GM03348 (cell line): Measurements from ENCODE around the gene LEFTY1.

Experiments
- DNase-seq: peaks from one replicate; pipeline ENCODE4 v3.0.0; 2012; ENCODE audit warnings: low spot score

The LEFTY1 gene

DNA sequence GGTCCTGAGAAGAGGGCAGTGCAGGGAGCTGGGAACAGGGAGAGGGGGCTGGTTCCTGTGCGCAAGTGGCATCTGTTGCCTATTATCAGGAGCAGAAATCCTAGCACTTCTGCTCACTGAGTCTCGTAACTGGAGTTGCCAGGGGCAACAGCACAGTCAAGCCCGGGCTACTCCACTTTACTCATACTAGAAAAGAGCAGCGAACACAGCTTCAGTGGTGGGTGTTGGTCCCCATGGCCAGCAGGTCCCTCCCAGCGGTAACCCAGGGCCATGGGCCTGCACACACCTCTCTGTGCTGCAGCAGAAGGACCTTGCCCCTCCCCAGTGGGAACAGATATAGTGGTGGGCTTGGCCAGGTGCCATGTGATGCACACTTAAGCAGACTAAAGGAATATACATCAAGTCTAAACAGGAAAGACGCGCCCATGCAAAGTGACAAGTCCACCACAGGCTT, 26.6 kb upstream of the LEFTY1 start:
- no peak for DNase-seq

DNA sequence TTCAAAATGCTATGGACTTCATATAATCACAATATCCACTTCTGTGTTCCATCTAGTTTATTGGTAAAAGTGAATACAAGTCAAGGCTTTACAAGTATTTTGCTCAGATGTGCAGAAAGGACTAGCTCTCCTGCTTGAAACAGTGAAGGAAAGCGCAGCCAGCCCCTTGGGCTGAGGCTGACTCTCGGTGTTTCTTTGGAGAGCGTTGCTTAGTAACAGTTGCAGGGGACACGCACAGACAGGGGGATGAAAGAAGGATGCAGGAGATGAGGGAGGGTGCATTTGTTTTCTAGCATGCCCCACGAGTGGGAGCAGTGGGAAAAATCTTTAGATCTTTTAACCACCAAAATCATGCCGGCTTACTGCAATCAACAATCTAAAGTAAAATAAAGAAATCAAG, 26.0 kb upstream of the LEFTY1 start:
- no peak for DNase-seq

DNA sequence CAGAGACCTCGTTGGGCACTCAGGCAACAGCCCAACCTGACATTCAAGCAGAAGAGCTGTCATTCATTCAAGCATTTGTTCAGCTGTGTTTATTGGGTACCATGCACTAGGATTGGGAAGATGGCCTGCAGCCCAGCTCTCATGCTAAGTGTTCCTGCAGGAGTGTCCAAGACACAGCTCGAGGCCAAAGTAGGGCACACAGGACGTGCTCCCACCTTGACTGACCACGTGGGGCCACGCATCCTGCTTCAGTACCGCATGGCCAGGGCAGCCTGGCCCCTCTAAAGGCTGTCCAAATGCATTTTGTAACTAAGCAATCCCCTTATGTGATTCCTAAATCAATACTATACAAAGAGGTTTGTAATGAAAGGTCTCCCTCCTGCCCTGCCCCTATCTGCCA, 25.4 kb upstream of the LEFTY1 start:
- no peak for DNase-seq

DNA sequence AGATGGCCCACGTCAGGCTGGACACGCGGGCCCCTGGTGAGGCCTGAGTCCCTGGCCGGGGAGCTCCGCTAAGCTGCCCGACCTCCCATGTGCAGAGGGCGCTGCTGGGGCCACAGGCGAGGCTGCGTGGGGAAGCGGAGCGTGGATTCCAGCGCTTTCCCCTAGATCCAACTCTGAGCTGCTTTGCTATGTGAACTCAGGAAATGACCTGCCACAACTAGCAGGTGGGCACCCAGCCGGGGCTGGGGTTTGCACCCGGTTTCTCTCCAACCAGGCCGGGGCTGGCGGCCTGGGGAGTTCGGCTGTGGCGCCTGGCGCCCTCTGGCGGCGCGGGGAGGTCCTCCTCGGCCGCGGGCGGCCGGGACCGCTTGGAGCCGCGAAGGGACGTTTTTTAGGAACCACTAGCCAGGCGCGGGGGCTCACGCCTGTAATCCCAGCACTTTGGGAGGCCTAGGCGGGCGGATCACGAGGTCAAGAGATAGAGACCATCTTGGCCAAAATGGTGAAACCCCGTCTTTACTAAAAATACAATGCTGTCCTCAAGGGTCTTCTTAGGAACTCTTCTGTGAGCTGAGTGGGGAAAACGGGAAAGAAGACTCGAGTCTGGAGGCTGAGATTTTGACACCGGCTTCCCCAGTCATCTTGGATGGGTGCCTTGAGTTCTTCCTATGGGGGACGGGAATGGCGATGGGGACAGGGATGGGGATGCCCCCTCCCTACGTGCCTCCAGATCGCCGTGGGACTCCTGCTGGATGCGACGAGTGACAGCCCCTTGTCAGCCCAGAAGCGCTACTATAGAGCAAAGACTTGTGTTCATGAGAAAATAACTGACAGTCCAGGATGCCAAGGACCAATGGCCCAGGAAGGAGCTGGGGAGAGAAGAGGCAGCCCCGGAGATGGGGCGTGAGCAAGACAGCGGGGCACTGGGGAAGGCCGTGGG, 22.5 kb upstream of the LEFTY1 start:
- DNase-seq, result peak; percentile 90

DNA sequence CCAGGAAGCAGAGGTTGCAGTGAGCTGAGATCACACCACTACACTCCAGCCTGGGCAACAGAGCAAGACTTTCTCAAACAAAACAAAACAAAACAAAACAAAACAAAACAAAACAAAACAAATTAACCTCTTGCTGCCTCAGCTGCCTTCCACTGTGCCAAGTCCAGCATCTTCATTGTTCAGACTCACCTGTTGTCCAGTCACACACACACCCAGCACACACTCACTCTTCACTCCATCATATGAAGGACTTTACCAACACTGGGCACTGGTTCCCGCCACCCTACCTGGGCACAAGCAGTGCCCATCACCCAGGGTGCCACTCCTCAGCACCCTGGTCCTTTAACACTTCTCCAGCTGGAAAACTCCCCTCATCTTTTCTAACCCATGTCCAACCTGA, 20.5 kb upstream of the LEFTY1 start:
- no peak for DNase-seq

DNA sequence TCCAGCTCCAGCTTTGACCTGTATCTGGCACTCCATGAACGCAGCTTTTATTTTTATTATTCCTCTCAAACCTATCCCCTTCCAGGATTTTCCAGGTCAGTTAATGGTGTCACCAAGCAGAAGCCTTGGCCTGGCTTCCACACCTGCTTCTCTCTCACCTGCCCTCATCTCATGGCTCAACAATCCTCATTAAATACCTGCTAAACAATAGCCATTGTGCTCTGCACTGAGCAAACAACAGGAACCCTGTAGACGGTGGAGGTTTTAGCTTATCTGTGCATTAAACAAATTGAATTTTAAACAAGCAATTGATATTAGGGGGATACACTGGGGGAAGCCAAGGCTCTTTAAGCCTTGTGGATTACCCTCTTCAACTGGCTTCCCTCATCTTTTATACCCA, 19.8 kb upstream of the LEFTY1 start:
- no peak for DNase-seq

DNA sequence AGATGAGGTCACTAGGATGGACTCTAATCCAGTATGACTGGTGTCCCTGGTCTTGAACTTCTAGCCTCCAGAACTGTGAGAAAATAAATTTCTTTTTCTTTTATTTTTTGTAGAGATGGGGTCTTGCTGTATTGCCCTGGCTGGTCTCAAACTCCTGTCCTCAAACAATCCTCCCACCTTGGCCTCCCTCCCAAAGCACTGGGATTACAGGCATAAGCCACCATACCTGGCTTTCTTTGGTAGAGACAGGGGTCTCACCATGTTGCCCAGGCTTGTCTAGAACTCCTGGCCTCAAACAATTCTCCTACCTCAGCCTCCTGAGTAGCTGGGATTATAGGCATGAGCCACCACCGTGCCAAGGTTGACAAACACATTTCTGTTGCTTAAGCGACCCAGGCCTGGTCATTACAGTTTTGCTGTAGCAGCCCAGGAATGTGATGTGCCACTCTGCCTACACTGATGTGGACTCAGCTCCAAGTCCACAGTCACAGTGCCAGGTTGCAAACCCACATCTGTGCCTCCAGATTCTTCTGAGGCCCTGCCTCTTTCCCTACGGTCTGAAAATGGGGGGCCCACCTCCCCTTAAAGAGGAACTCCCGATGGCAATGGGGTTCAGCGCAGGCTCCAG, 19.2 kb upstream of the LEFTY1 start:
- no peak for DNase-seq

DNA sequence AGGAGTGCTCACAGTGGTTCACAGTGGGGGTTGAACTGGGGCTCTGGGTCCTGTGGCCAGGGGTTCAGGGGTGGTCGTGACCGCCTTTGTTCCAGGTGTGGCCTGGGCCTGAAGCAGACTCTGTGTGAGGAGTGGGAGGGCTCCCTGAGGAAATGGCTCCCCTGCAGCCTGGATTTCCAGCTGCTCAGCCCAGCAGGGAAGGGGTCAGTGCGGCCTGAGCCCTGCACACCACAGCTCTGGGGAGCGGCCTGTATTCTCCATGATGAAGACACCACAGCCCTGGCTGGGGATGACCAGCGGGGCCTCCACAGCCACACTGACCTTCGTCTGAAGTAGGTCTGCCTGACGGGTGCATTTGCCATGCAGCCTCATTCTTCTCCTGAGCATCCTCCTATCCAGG, 18.4 kb upstream of the LEFTY1 start:
- no peak for DNase-seq

DNA sequence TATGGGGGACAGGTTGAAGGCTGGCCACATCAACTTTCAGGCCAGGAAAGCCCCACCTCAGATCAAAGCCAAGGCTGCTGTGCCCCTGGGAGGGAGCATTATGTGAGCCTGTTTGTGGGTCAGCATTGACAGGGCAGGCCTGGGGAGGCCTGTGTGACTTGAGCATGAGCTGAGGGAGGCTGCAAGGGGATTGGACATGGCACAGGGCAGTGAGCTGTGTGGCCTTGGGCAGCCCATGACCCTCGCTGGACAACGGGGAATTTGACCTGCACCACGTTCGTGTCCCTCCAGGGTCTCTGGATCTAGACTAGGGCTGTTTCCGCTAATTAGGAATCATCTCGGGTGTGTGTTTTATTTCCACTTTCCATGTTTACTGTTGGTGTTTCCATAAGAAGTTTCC, 17.5 kb upstream of the LEFTY1 start:
- no peak for DNase-seq

DNA sequence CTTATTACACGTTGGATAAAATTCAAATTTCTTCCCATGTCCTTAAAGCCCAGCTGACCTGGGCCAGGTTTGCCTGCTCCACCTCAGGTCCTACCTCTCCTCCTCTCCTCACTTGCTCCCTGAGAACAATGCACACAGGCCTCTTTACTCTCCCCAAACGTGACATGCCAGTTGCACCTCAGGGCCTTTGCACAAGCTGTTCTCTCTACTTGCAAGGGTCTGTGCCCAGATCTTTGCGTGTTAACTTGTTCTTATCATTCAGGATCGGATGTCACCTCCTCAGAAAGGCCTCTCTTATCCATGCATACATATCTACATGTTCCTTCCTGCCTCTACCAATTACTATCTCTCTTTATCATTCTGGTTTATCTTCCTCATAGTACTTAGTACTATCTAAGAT, 14.7 kb upstream of the LEFTY1 start:
- no peak for DNase-seq

DNA sequence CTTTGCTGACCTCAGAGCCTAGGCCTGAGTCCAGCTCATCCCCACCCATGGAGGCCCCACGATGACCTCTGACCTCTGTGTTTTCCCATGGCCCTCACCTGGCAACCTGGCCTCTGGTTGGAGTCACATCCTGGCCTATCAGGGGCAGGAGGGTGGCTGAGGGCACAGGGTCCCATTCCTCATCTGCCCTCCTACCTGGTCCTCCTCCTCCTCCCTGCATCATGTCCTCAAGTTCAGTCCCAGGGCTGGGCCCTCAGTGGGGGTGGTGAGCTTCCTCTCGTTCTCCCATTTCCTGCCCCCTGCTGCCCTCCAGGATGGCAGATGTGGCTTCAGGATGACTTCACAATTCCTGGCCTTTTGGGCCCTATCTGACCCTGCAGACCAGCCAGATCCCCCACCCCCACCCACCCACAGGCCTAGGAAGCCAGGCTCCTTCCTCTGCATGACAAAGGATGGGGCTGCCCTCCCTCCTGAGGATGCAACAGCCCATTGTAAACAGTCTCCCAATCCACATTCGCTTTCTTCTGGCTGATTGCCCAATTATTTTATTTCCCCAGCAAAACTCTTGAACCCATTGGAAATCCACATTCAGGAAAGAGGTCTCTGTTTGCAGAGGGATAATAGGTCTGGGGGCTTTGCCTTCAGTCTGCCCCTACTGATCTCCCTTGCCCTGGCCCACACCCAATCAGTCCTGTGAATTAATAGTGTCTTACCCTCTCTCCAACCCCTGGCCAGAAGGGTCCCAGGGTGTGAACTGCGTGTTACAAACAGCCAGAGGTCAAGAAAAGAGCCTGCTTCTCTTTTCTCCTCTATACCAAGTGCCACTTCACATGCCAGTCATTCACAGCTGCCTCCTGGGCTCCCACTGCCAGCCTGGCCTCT, 10.3 kb upstream of the LEFTY1 start:
- no peak for DNase-seq

DNA sequence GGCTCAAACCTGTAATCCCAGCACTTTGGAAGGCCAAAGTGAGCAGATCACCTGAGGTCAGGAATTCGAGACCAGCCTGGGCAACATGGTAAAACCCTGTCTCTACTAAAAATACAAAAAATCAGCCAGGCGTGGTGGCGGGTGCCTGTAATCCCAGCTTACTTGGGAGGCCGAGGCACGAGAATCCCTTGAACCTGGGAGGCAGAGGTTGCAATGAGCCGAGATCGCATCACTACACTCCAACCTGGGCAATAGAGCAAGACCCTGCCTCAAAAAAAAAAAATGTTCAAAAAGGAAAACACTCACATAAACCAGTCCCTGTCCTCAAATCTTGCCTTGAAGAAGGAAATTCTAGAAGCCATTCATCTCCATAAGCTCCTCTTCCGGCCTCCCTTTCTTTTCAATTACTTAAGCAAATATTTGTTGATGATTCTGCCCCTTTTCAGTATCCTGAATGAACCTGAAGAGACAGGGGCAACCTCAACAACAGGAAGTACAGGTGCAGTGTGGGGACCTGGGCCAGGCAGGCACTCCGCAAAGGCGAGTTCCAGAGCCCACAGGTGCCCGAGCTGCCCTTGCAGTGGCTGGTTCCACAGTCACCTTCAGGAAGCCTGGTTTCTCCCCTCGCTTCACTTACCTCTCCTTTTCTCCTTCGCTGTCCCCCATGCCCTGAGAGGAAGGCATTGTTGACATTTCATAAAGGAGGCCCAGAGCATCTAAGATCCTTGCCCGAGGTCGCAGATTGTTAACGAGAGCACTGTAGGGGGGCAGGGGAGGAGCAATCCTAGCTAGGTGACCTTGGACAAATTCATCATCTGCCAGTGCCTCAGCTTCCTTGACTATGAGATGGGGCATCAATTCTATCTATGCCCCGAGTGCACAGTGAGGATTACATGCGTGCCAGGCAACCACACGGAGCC, 8.9 kb upstream of the LEFTY1 start:
- DNase-seq, result no peak

DNA sequence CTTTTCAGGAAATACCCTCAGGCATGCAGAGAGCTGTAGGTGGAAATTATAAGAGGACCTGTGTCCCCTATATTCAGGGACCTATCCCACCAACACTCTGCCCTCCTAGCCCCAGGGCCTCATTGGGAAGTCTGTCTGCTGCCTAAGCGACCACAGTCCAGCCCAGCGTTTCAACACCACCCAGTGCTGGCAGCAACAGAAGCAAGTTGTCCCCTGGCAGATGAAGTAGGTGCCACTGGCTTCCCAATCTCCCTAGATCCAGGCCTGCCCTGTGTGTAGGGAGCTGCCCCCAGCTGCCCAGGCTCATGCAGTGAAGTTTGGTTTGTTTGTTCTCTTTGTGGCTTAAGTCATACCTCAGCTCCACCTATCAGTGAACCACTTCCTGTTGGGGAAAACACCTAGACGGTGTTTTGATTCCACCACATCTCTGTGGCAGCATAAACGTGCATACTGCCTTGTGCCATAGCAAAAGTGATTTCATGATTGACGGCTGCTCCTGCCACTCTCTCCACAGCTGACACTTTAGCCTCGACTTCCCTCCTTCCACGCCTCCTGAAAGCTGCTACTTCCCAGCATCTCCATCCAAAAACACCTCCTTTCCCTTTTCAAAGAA, 8.1 kb upstream of the LEFTY1 start:
- DNase-seq, result no peak

DNA sequence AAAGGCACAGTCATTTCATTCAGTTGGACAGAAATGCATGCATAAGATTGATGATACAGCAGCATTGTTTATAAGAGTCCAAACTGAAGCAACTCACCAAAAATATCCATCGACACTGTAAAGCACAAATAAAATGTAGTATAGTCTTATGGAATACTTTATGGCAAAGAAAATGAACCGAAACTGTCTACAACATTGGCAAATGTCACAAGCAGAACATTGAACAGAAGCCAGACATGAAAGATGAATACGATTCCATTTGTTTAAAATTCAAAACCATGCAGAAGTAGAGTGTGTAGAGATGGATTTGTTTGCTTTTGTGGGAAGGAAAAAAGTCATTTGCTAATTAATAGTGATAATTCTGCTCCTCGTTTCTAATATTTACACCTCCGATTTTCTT, 7.5 kb upstream of the LEFTY1 start:
- DNase-seq, result no peak

DNA sequence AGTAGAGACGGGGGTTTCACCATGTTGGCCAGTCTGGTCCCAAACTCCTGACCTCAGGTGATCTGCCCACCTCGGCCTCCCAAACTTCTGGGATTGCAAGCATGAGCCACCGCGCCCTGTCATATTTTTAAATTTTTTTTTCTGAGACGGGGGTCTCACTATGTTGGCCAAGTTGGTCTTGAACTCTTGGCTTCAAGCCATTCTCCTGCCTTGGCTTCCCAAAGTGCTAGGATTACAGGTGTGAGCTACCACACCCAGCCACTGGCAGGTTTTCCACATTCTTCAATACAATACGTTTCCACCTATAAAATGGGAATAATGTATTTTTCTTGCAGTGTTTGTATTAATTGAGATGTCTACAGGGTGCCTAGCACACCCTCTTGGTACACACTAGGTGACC, 3.4 kb upstream of the LEFTY1 start:
- DNase-seq, result no peak

DNA sequence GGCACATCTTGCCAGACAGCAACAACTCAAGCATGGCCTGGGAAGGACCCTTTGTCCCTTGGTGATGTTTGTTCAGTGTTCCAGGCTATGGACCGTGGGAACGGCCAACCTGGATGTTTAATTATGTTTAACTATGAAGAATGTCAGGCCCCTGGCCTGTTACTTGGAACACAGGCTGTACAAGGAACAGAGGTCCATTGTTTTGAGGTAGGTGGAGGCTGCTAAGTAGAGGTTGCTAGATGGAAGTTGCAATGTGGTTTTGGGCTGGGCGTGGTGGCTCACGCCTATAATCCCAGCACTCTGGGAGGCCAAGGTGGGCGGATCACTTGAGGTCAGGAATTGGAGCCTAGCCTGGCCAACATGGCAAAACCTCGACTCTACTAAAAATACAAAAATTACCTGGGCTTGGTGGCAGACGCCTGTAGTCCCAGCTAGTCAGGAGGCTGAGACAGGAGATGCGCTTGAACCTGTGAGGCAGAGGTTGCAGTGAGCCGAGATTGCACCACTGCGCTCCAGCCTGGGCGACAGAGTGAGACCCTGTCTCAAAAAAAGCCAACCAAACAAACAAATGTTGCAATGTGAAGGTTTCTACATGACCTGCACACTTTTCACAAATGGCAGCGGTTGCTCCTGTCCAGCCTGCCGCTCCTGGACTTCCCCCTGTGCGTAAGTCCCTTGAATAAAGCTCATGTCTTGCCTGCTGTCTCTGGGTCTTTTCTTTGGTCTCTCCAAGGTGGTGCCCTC, 2.5 kb upstream of the LEFTY1 start:
- DNase-seq, result no peak

DNA sequence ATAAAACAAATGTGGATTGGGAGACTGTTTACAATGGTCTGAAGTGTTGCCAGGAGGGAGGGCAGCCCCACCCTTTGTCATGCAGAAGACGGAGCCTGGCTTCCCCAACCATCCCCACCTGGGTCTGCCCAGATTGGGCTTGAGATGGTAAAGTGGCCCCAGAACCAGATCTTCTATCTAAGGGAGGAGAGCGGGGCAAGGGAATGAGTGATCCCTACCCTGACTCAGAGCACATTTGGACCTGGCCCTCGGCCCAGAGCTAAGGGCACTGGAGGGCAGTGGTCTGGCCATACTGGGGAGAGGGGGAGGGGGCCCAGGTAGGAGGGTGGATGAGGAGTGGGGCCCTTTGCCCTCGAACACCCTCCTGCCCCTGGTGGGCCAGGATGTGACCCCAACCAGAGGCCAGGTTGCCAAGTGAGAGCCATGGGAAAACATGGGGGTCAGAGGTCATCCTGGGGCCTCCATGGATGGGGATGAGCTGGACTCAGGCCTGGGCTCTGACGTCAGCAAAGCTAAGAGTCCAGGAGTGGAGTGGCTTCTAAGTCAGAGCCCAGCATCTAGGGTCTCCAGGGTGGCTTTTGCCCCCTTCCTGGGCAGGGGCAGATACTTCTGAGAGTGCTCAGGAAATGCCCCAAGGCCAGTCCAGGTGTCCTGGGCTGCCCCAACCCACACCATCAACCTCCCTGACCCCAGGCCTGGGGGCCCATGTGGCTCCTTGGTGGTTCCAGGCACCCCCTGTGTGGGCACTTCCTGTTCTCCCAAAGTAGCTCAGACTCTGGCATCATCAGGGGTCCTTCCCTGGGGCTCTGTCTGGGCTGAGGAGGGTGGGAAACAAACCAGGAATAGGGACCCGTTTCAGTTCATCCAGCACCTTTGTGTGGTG, 1.6 kb upstream of the LEFTY1 start:
- no peak for DNase-seq

DNA sequence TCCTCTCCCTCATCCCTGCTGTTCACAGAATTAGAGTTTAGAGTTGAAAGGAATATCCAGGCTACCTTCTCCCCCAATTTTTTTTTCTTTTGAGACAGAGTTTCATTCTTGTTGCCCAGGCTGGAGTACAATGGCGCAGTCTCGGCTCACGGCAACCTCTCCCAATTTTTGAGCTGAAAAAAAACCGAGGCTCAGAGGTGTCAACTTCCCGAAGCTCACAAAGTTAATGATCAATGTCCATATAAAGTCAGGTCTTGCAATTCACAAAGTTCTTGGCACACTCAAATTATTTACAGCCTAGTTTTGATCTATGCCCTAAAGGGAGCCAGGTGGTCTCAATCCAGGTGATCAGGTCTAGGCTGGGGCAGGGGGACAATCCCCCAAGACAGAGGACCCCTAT, 797 bp upstream of the LEFTY1 start:
- DNase-seq, result no peak

DNA sequence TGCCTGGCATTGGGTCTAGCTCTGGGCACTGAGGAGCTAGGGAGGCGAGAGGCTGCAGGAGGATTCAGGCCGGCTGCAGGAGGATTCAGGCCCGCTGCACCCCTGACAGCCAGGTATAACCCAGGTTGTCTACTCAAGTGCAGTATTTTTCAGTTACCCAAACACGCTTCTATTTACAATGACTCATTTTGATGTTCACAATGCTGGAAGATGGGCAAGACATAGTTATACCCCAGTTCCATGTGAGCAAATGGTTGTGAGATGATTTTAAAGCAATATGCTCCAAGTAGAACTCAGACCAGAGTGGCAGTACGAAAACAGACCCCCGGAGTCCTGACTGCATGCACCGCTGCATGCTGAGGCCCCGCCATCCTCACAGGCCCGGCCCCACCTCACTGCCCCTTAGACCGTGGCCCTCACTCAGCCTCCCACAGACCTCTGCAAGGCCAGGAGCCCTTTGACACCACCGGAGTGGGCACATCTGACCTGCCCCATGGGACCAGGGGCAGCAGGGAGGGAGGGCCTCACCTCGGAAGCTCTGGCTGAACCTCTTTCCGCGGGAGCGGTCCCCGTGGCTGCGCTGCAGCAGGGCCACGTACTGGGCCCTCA, 553 bp downstream of the LEFTY1 start:
- DNase-seq, result no peak
